Measurements from ENCODE around the gene AFMID.

GRCh38 chr17:78151514-78152008 is 35.6 kb upstream of the AFMID start:
- TF ChIP-seq CTCF (IDR thresholded peaks at IDR 0.05) (no peak), POLR2A (IDR thresholded peaks at IDR 0.05) (no peak), EP300 (IDR thresholded peaks at IDR 0.05) (no peak)

All from ovary (tissue), 3 donors.